OCI-LY1 (cell line): ENCODE results near the gene EYS.

Experiments
- H2AFZ ChIP-seq: fragments of 200-600 bp; sonication (generic), shearing (Covaris generic); 2 replicates; pipeline ENCODE4 v1.6.0; 2014; ENCODE audit warnings: antibody characterized with exemption, mild to moderate bottlenecking, low read length
- H3F3A ChIP-seq: fragments of 200-600 bp; sonication (generic), shearing (Covaris generic); 2 replicates; pipeline ENCODE4 v1.6.0; 2014; ENCODE audit warnings: mild to moderate bottlenecking, antibody characterized with exemption, low read length, moderate library complexity; ENCODE audit not compliant: insufficient read depth
- H3K27ac ChIP-seq: fragments of 200-600 bp; sonication (generic); 2 replicates; pipeline ENCODE4 v1.5.1; 2014; ENCODE audit warnings: low read length, mixed run types, mild to moderate bottlenecking, low read depth; ENCODE audit not compliant: poor library complexity, severe bottlenecking
- H3K27me3 ChIP-seq: fragments of 200-600 bp; sonication (generic); 2 replicates; pipeline ENCODE4 v1.6.0; 2014; ENCODE audit warnings: antibody characterized with exemption, mild to moderate bottlenecking, low read length, moderate library complexity; ENCODE audit not compliant: insufficient read depth
- H3K36me3 ChIP-seq: fragments of 200-600 bp; sonication (generic); 2 replicates; pipeline ENCODE4 v1.6.1; 2014; ENCODE audit warnings: mild to moderate bottlenecking, antibody characterized with exemption, low read length, moderate library complexity, mixed read lengths; ENCODE audit not compliant: insufficient read depth
- H3K4me1 ChIP-seq: fragments of 200-600 bp; sonication (generic); 2 replicates; pipeline ENCODE4 v1.5.1; 2014; ENCODE audit warnings: mild to moderate bottlenecking, low read length, moderate library complexity; ENCODE audit not compliant: insufficient read depth, severe bottlenecking
- H3K4me2 ChIP-seq: fragments of 200-600 bp; sonication (generic), shearing (Covaris generic); 2 replicates; pipeline ENCODE4 v1.6.1; 2014; ENCODE audit warnings: low read length
- H3K4me3 ChIP-seq: fragments of 200-600 bp; sonication (generic); 2 replicates; pipeline ENCODE4 v1.5.1; 2014; ENCODE audit warnings: low read length, low read depth, mild to moderate bottlenecking, mixed read lengths; ENCODE audit not compliant: poor library complexity, severe bottlenecking
- H3K79me2 ChIP-seq: fragments of 200-600 bp; shearing (Covaris generic); 2 replicates; pipeline ENCODE4 v1.6.1; 2016; ENCODE audit warnings: mixed run types, low read length, mixed read lengths; ENCODE audit not compliant: insufficient read depth
- H3K9ac ChIP-seq: fragments of 200-600 bp; sonication (generic), shearing (Covaris generic); 2 replicates; pipeline ENCODE4 v1.6.1; 2014; ENCODE audit warnings: mild to moderate bottlenecking, low read length, mixed read lengths
- H3K9me2 ChIP-seq: fragments of 200-600 bp; sonication (generic), shearing (Covaris generic); 2 replicates; pipeline ENCODE4 v1.6.1; 2014; ENCODE audit warnings: low read depth, mild to moderate bottlenecking, low read length, mixed read lengths
- H3K9me3 ChIP-seq: fragments of 200-600 bp; shearing (Covaris generic); 2 replicates; pipeline ENCODE4 v1.6.1; 2014; ENCODE audit warnings: low read length, mixed read lengths
- H4K20me1 ChIP-seq: fragments of 200-600 bp; sonication (generic), shearing (Covaris generic); 2 replicates; pipeline ENCODE4 v1.6.0; 2016; ENCODE audit warnings: mild to moderate bottlenecking, low read length; ENCODE audit not compliant: insufficient read depth
- EZH2 ChIP-seq: fragments of 200-600 bp; sonication (generic), shearing (Covaris generic); IDR thresholded peaks from 2 replicates; pipeline ENCODE4 v1.8.0; 2017; ENCODE audit warnings: borderline replicate concordance, mixed run types, mild to moderate bottlenecking, antibody characterized with exemption, low read length, moderate library complexity, mixed read lengths
- TF ChIP-seq, protein P1 (sequence below): fragments of 200-600 bp; sonication (generic), shearing (Covaris generic); IDR thresholded peaks from 2 replicates; pipeline ENCODE4 v1.5.1; 2017; ENCODE audit warnings: mild to moderate bottlenecking, antibody characterized with exemption, low read length, moderate library complexity, mixed read lengths

Gene EYS

DNA sequence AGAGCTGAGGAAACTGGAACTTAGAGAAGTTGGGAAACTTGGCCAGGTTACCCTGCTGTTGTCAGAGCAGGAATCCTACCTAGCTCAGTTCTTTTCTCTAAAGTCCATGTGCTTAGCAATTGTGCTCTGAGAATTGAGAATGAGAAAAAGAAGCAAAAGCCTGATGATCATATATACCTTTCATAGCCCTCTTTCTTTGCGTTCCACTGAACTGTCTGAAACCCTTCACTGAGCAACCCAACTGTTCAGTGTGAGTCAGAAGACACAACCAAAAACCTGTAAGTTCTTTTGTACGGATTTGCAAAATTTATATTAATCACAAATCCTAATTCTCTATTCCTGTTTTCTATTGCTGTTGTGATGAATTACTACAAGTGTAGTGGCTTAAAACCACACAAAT, 1990.9 kb downstream of the EYS start:
- Histone ChIP-seq H3F3A (no peaks in the 10 kb centered on the region; the same call in 1 of the 2 replicates), H3K36me3 (peaks cover 29% of the 10 kb centered on the region), H3K9me3 (no peaks in the 10 kb centered on the region), H3K27ac (no peak overlapping the region), H3K4me3 (no peak overlapping the region), H3K27me3 (no peaks in the 10 kb centered on the region), H3K9me2 (no peaks in the 10 kb centered on the region), H4K20me1 (no peaks in the 10 kb centered on the region), H3K4me1 (no peaks in the 10 kb centered on the region), H2AFZ (no peak overlapping the region), H3K4me2 (no peak overlapping the region), H3K79me2 (no peaks in the 10 kb centered on the region), H3K9ac (no peak overlapping the region)
- no peak for TF ChIP-seq EZH2
- TF ChIP-seq, protein P1, sequence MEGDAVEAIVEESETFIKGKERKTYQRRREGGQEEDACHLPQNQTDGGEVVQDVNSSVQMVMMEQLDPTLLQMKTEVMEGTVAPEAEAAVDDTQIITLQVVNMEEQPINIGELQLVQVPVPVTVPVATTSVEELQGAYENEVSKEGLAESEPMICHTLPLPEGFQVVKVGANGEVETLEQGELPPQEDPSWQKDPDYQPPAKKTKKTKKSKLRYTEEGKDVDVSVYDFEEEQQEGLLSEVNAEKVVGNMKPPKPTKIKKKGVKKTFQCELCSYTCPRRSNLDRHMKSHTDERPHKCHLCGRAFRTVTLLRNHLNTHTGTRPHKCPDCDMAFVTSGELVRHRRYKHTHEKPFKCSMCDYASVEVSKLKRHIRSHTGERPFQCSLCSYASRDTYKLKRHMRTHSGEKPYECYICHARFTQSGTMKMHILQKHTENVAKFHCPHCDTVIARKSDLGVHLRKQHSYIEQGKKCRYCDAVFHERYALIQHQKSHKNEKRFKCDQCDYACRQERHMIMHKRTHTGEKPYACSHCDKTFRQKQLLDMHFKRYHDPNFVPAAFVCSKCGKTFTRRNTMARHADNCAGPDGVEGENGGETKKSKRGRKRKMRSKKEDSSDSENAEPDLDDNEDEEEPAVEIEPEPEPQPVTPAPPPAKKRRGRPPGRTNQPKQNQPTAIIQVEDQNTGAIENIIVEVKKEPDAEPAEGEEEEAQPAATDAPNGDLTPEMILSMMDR: no peak

DNA sequence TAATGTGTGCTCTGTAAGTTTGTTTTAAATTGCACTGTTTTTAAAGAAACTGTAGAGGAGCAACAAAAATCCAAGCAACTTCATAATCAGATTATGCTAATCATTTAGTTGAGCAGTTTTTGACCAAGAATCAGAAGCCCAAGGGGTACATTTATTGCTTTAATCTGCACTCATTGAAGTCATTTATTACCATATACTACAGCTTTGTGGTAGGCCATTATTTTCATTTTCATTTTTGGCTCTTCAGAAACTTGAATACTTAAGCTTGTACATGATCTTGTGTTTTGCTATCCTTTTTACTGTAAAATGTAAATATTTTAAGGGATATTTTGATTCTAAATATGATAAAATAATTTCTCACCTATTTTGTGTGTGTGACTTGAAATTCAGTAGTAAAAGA, 1992.9 kb downstream of the EYS start:
- H3K27ac ChIP-seq: no peak overlapping the region
- peaks cover 49% of the 10 kb centered on the region for H3K36me3 ChIP-seq
- H3K27me3 ChIP-seq: no peaks in the 10 kb centered on the region
- no peak overlapping the region for H3K4me3 ChIP-seq
- no peaks in the 10 kb centered on the region for H3K4me1 ChIP-seq
- no peaks in the 10 kb centered on the region for H4K20me1 ChIP-seq
- no peaks in the 10 kb centered on the region; the same call in 1 of the 2 replicates for H3F3A ChIP-seq
- H3K9ac ChIP-seq: no peak overlapping the region
- no peak overlapping the region for H3K4me2 ChIP-seq
- TF ChIP-seq, protein P1: no peak
- TF ChIP-seq EZH2: no peak
- H3K9me3 ChIP-seq: no peaks in the 10 kb centered on the region
- no peaks in the 10 kb centered on the region for H3K79me2 ChIP-seq
- H3K9me2 ChIP-seq: no peaks in the 10 kb centered on the region
- no peak overlapping the region for H2AFZ ChIP-seq

DNA sequence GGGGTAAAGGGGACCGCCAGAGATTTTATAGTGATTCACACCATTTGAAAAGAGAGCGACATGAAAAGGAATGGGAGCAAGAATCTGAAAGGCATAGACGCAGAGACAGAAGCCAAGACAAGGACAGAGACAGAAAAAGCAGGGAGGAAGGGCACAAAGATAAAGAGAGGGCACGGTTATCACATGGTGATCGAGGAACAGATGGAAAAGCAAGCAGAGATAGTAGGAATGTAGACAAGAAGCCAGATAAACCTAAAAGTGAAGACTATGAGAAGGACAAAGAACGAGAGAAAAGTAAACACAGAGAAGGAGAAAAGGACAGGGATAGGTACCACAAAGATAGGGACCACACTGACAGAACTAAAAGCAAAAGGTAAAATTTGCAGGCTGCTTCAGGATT, 1993.7 kb downstream of the EYS start:
- Histone ChIP-seq H3F3A (no peaks in the 10 kb centered on the region; the same call in 1 of the 2 replicates), H3K9me3 (no peaks in the 10 kb centered on the region), H3K27me3 (no peaks in the 10 kb centered on the region), H3K4me1 (no peaks in the 10 kb centered on the region), H3K27ac (no peak overlapping the region), H3K9me2 (no peaks in the 10 kb centered on the region), H4K20me1 (no peaks in the 10 kb centered on the region), H3K9ac (no peak overlapping the region), H3K79me2 (no peaks in the 10 kb centered on the region), H3K4me3 (no peak overlapping the region), H3K36me3 (peaks cover 55% of the 10 kb centered on the region), H3K4me2 (no peak overlapping the region), H2AFZ (no peak overlapping the region)
- TF ChIP-seq EZH2: no peak
- TF ChIP-seq, protein P1: no peak
